ENCODE results near the gene SMG7. TPM values are rescaled to one million over a fixed set of nuclear protein-coding genes. Genes with fewer than 3 reads are reported as not detected.

Gene SMG7
- total and polyA plus RNA-seq, 10 of the 15 experiments (the other 5 are each of a cell fraction or from before 2014, with no cell fraction given), result 9.5 to 65.4 (median 42.7) TPM

- no peak overlapping the region for H3K27ac ChIP-seq (ENCODE audit: control insufficient read depth, insufficient read depth)
- intact Hi-C loops (cut with micrococcal nuclease; ENCODE audit: unreplicated experiment) (no loop called here), in situ Hi-C loops (cut with MboI) (no loop called here)
- ATAC-seq, result no peak
- FAIRE-seq, result no peak
- no TSS peak for BruUV-seq (replicated peaks)
- POLR2A ChIA-PET, result interaction anchor here (0.7 kb wide), 1 partner anchor 143 kb away, joined by 3 read pairs; no protein-coding TSS in a partner anchor
- H3K9ac ChIP-seq (ENCODE audit: control insufficient read depth, insufficient read depth, low read length), result no peak overlapping the region
- H3K9me3 ChIP-seq (replicated peaks; ENCODE audit: control insufficient read depth, insufficient read depth, low read length), result no peaks in the 10 kb centered on the region
- no peaks in the 10 kb centered on the region for H3K36me3 ChIP-seq (ENCODE audit: control insufficient read depth in 2 of 2, insufficient read depth in 2 of 2, low read length in 1 of 2)
- H3K4me3 ChIP-seq, result no peak overlapping the region
- RAD21 ChIA-PET (ENCODE audit: unreplicated experiment), result no interaction called here
- H2AFZ ChIP-seq (ENCODE audit: control insufficient read depth, low read depth, low read length), result no peak overlapping the region
- H4K20me1 ChIP-seq (ENCODE audit: control insufficient read depth, insufficient read depth), result no peaks in the 10 kb centered on the region
- H3K27me3 ChIP-seq (replicated peaks in 1 of 2; ENCODE audit: control insufficient read depth in 2 of 2, insufficient read depth in 2 of 2, low read length in 1 of 2), result no peaks in the 10 kb centered on the region
- no peaks in the 10 kb centered on the region for H3K4me1 ChIP-seq (ENCODE audit: control insufficient read depth, insufficient read depth, low read length)
- no peaks in the 10 kb centered on the region for H3K79me2 ChIP-seq (ENCODE audit: control insufficient read depth, insufficient read depth, low read length)
- CTCF ChIA-PET, result interaction anchor here (1.3 kb wide), 2 partner anchors 21 to 106 kb away, joined by 3 to 4 read pairs; no protein-coding TSS in a partner anchor
- DNase-seq (ENCODE audit: low read depth, low spot score), result no peak
- no peak overlapping the region for H3K4me2 ChIP-seq (ENCODE audit: control insufficient read depth, insufficient read depth)
- WGBS (ENCODE audit: insufficient coverage, insufficient replicate concordance, low lambda C conversion rate, missing lambda C conversion rate), result 0% methylated on average over 2 of the region's 2 CpGs
- SMC1A ChIA-PET (ENCODE audit: uncharacterized antibody, unreplicated experiment), result interaction anchor here (0.5 to 1.3 kb wide), 3 partner anchors 8 to 260 kb away, joined by 4 read pairs; no protein-coding TSS in a partner anchor
- TF ChIP-seq RUNX3 (IDR thresholded peaks at IDR 0.05; ENCODE audit: low read length) (no peak), IKZF2 (IDR thresholded peaks at IDR 0.05) (no peak), MAX (IDR thresholded peaks at IDR 0.05; ENCODE audit: low read depth, low read length) (no peak), FOXM1 (IDR thresholded peaks at IDR 0.05; ENCODE audit: low read depth, low read length) (no peak), RELA (IDR thresholded peaks at IDR 0.05; ENCODE audit: borderline replicate concordance, partially characterized antibody) (no peak), ETV6 (conservative IDR thresholded peaks at IDR 0.05 in 1 of 2, IDR thresholded peaks at IDR 0.05 in 1 of 2; ENCODE audit: borderline replicate concordance in 1 of 2, low read depth in 1 of 2) (no peak), MYC (IDR thresholded peaks at IDR 0.05; ENCODE audit: insufficient read depth, insufficient read length, insufficient replicate concordance, low read length, severe bottlenecking) (no peak), FOS (IDR thresholded peaks at IDR 0.05; ENCODE audit: borderline replicate concordance, extremely low read depth, insufficient read length) (no peak), CTCF (IDR thresholded peaks at IDR 0.05 in 2 of 3, conservative IDR thresholded peaks at IDR 0.05 in 1 of 3; ENCODE audit: control insufficient read depth in 2 of 3, extremely low read depth in 1 of 3, insufficient read depth in 1 of 3, low read depth in 3 of 3, low read length in 3 of 3) (no peak), NKRF (conservative IDR thresholded peaks at IDR 0.05) (no peak), RAD51 (IDR thresholded peaks at IDR 0.05) (no peak), PRDM15 (CRISPR knock-in tag; IDR thresholded peaks at IDR 0.05) (no peak), RCOR1 (conservative IDR thresholded peaks at IDR 0.05; ENCODE audit: low read depth, low read length) (no peak), JUND (IDR thresholded peaks at IDR 0.05; ENCODE audit: low read depth, low read length) (no peak), CBX3 (IDR thresholded peaks at IDR 0.05; ENCODE audit: borderline replicate concordance, low read depth) (no peak), SUPT20H (IDR thresholded peaks at IDR 0.05; ENCODE audit: borderline replicate concordance, control insufficient read depth, low read depth, low read length) (no peak)
These were observed 8.7 kb upstream of the SMG7 start for GRCh38 chr1:183463566-183463965.

Measured in GM12878 (cell line).